ENCODE results near the gene DUSP9.

DNA sequence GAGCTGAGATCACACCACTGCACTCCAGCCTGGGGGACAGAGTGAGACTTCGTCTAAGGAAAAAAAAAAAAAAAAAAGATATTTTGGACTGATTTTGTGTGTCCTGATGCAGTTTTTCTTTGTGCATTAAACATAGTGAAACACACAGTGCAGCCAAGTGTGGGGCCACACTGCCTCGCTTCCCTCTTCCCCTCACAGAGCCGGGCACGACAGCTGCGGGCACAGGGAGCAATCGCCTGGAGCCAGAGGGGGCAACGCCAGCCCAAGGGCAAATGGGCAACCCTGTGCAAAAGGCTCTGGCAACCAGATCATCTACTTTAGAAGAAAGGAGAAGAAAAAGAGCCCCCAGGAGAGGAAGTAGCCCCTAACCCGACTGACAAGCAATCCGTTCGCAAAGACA lies 34.6 kb upstream of the DUSP9 start:
- TF ChIP-seq, protein P1, sequence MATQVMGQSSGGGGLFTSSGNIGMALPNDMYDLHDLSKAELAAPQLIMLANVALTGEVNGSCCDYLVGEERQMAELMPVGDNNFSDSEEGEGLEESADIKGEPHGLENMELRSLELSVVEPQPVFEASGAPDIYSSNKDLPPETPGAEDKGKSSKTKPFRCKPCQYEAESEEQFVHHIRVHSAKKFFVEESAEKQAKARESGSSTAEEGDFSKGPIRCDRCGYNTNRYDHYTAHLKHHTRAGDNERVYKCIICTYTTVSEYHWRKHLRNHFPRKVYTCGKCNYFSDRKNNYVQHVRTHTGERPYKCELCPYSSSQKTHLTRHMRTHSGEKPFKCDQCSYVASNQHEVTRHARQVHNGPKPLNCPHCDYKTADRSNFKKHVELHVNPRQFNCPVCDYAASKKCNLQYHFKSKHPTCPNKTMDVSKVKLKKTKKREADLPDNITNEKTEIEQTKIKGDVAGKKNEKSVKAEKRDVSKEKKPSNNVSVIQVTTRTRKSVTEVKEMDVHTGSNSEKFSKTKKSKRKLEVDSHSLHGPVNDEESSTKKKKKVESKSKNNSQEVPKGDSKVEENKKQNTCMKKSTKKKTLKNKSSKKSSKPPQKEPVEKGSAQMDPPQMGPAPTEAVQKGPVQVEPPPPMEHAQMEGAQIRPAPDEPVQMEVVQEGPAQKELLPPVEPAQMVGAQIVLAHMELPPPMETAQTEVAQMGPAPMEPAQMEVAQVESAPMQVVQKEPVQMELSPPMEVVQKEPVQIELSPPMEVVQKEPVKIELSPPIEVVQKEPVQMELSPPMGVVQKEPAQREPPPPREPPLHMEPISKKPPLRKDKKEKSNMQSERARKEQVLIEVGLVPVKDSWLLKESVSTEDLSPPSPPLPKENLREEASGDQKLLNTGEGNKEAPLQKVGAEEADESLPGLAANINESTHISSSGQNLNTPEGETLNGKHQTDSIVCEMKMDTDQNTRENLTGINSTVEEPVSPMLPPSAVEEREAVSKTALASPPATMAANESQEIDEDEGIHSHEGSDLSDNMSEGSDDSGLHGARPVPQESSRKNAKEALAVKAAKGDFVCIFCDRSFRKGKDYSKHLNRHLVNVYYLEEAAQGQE (IDR thresholded peaks at IDR 0.05; ENCODE audit: borderline replicate concordance) = no peak
- TF ChIP-seq, protein P2, sequence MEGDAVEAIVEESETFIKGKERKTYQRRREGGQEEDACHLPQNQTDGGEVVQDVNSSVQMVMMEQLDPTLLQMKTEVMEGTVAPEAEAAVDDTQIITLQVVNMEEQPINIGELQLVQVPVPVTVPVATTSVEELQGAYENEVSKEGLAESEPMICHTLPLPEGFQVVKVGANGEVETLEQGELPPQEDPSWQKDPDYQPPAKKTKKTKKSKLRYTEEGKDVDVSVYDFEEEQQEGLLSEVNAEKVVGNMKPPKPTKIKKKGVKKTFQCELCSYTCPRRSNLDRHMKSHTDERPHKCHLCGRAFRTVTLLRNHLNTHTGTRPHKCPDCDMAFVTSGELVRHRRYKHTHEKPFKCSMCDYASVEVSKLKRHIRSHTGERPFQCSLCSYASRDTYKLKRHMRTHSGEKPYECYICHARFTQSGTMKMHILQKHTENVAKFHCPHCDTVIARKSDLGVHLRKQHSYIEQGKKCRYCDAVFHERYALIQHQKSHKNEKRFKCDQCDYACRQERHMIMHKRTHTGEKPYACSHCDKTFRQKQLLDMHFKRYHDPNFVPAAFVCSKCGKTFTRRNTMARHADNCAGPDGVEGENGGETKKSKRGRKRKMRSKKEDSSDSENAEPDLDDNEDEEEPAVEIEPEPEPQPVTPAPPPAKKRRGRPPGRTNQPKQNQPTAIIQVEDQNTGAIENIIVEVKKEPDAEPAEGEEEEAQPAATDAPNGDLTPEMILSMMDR (IDR thresholded peaks at IDR 0.05; ENCODE audit: poor library complexity, severe bottlenecking) = no peak
- TF ChIP-seq SMC3 (conservative IDR thresholded peaks at IDR 0.05; ENCODE audit: poor library complexity) = no peak
- TF ChIP-seq POLR2AphosphoS5 (IDR thresholded peaks at IDR 0.05) = no peak
- TF ChIP-seq EZH2 (IDR thresholded peaks at IDR 0.05; ENCODE audit: borderline replicate concordance, insufficient read depth, low read length, poor library complexity, severe bottlenecking) = no peak
- no peak for TF ChIP-seq TAF1 (IDR thresholded peaks at IDR 0.05; ENCODE audit: low read depth)

Measured in neural cell (in vitro differentiated cells).